Measurements from ENCODE around the gene HES6.
"Not testable (repeated sequence)": the region's sequence is repeated elsewhere in the genome, so short reads cannot be mapped to it uniquely, and the experiment has no call there.

HES6 gene
- total RNA-seq: 3.8 reads per million, percentile 14 among the genes with 10 or more reads in this experiment

GRCh38 chr2:238239863-238240756, at the start of gene HES6:
HES6 (minus strand) TSS chr2:238240038; CDS start chr2:238239905, 133 bp downstream.
- peak; percentile 68 for DNase-seq

GRCh38 chr2:238289574-238289973, 49.7 kb upstream of the HES6 start:
- DNase-seq: no peak

- DNase-seq: peak; percentile 96
These were observed 49.1 kb upstream of the HES6 start for GRCh38 chr2:238288650-238289573.

- peak; percentile 32 for DNase-seq
These were observed 48.2 kb upstream of the HES6 start, which contains the start of gene PER2 for GRCh38 chr2:238287737-238288649. PER2 (minus strand) TSS chr2:238288610; CDS start chr2:238277936, 10,674 bp downstream.

- no peak for DNase-seq
These were observed 47.3 kb upstream of the HES6 start for GRCh38 chr2:238286987-238287736.

GRCh38 chr2:238286551-238286950, 46.7 kb upstream of the HES6 start:
- no peak for DNase-seq

- no peak for DNase-seq
These were observed 46.3 kb upstream of the HES6 start for GRCh38 chr2:238286095-238286494.

GRCh38 chr2:238285653-238286082, 45.8 kb upstream of the HES6 start:
- DNase-seq: no peak

GRCh38 chr2:238284802-238285515, 45.1 kb upstream of the HES6 start:
- no peak for DNase-seq

- DNase-seq: no peak
These were observed 43.3 kb upstream of the HES6 start for GRCh38 chr2:238282861-238283738.

- no peak for DNase-seq
These were observed 42.1 kb upstream of the HES6 start for GRCh38 chr2:238281826-238282480.

- no peak for DNase-seq
These were observed 40.4 kb upstream of the HES6 start for GRCh38 chr2:238280083-238280825.

- no peak for DNase-seq
These were observed 39.5 kb upstream of the HES6 start for GRCh38 chr2:238279324-238279682.

- DNase-seq: no peak
These were observed 38.9 kb upstream of the HES6 start for GRCh38 chr2:238278626-238279323.

GRCh38 chr2:238277695-238278094, 37.9 kb upstream of the HES6 start:
- DNase-seq: no peak

- DNase-seq: no peak
These were observed 34.5 kb upstream of the HES6 start for GRCh38 chr2:238274152-238274865.

- DNase-seq: not testable (repeated sequence)
These were observed 33.6 kb upstream of the HES6 start for GRCh38 chr2:238273433-238273832.
